Chondrocyte (in vitro differentiated cells): ENCODE results near the gene AASDH. TPM values are rescaled to one million over a fixed set of nuclear protein-coding genes. Genes with fewer than 3 reads are reported as not detected.
"Not testable (repeated sequence)": the region's sequence is repeated elsewhere in the genome, so short reads cannot be mapped to it uniquely, and the experiment has no call there.

Experiments
- DNase-seq: peaks from one replicate; pipeline ENCODE4 v3.0.0; 2021; ENCODE audit warnings: mixed read lengths, low spot score
- H3K27ac Mint-ChIP-seq: one replicate; pipeline ENCODE4 v1.8.0; 2021; ENCODE audit warnings: mild to moderate bottlenecking, moderate library complexity, mixed read lengths; ENCODE audit not compliant: unreplicated experiment
- H3K27me3 Mint-ChIP-seq: 2 replicates; pipeline ENCODE4 v1.8.0; 2021; ENCODE audit warnings: low read depth, mixed read lengths
- H3K36me3 Mint-ChIP-seq: 2 replicates; pipeline ENCODE4 v1.8.0; 2021; ENCODE audit warnings: low read depth, mixed read lengths
- H3K4me1 Mint-ChIP-seq: 2 replicates; pipeline ENCODE4 v1.8.0; 2021; ENCODE audit warnings: low read depth, mild to moderate bottlenecking, mixed read lengths
- H3K4me3 Mint-ChIP-seq: one replicate; pipeline ENCODE4 v1.8.0; 2021; ENCODE audit warnings: mild to moderate bottlenecking, moderate library complexity, mixed read lengths; ENCODE audit not compliant: unreplicated experiment
- H3K9me3 Mint-ChIP-seq: 2 replicates; pipeline ENCODE4 v1.8.0; 2021; ENCODE audit warnings: low read depth, mixed read lengths
- total RNA-seq: library from RNA; stranded (reverse); gene quantifications from 3 replicates; pipeline ENCODE4 v1.2.1, GENCODE V29; 2021
- TF ChIP-seq, protein P1 (sequence below): fragments of 200-600 bp; sonication (generic); IDR thresholded peaks from 2 replicates; pipeline ENCODE4 v1.5.0; 2021; ENCODE audit warnings: antibody characterized with exemption, mild to moderate bottlenecking, moderate library complexity

Gene AASDH
- total RNA-seq, 1 donor from 2014 or later, result 7.9 TPM

DNA sequence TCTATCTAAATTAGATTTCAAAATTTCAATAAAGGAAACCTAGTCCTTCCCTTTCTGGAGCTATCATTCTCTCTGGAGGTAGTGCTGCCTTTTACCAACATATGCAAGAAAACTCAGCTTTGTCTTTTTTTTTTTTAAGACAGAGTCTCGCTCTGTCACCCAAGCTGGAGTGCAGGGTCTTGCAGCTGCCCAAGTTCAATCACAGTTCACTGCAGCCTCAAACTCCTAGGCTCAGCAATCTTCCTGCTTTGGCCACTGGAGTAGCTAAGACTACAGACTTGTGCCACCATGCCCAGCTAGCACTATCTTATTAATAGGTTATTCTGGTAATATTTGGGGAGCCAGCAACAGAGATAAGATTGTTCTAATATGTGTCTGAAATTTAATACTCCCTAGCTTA, 12.3 kb downstream of the AASDH start:
- no peak for DNase-seq
- Mint-ChIP-seq H3K27me3 (no peaks in the 10 kb centered on the region), H3K36me3 (peaks cover 6% of the 10 kb centered on the region), H3K4me1 (no peaks in the 10 kb centered on the region), H3K27ac (no peak overlapping the region), H3K9me3 (no peaks in the 10 kb centered on the region), H3K4me3 (no peak overlapping the region)
- TF ChIP-seq, protein P1, sequence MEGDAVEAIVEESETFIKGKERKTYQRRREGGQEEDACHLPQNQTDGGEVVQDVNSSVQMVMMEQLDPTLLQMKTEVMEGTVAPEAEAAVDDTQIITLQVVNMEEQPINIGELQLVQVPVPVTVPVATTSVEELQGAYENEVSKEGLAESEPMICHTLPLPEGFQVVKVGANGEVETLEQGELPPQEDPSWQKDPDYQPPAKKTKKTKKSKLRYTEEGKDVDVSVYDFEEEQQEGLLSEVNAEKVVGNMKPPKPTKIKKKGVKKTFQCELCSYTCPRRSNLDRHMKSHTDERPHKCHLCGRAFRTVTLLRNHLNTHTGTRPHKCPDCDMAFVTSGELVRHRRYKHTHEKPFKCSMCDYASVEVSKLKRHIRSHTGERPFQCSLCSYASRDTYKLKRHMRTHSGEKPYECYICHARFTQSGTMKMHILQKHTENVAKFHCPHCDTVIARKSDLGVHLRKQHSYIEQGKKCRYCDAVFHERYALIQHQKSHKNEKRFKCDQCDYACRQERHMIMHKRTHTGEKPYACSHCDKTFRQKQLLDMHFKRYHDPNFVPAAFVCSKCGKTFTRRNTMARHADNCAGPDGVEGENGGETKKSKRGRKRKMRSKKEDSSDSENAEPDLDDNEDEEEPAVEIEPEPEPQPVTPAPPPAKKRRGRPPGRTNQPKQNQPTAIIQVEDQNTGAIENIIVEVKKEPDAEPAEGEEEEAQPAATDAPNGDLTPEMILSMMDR, result no peak

DNA sequence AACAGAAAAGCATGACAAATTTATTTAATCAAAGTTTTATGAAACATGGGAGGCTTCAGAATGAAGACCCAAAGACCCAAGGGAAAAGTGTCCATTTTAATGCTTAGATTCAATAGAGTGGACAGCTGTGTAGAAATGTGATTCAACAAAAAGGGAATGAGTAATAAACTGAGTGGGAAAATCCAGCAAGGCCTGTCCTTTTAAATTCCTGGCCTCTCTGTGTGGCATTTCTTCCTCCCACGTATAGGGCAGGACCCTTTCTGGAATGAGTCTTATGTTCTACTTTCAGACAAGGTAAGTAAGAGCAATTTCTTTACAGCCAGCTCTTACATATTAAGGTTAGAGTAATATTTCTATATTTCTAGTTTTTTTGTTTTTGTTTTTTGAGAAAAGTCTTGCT, 14.5 kb downstream of the AASDH start:
- DNase-seq, result no peak
- H3K36me3 Mint-ChIP-seq, result peaks cover 13% of the 10 kb centered on the region
- H3K27ac Mint-ChIP-seq, result no peak overlapping the region

DNA sequence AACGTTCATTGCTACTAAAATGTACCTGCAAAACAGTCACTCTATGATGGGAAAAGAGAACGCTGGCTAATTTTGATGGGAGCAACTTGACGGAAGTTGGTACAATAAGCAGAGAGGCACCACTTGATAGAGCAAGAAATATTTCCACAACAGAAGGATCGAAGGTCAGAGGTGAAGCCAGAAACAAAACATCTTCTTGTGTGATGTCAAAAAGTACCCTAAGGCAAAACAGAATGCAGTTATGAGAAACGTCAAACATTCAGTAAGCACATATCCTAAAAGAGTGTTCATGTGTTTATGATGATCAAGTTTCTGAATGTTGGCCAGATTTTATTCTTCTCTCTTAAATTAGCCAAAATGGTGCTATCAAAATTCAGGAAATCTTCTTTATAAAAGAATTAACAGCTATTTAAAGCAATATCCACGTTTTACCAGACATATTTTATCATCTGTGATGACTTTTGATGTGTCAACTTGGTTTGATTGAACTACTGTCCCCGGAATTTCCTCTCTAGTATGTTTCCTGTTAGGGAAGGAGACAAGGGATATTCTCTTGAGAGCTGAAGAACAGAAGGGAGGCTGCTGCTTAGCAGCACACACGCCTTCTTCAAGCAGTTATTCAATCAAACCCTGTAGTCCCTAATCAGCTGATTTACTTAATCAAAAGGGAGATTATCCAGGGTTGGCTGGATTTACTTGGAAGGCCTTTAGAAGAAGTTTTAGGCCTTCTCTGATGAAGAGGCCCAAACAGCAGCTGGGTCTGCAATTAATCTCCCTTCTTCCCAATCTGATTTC, 15.7 kb downstream of the AASDH start:
- no peak for DNase-seq
- peak overlapping the region; percentile 50 for H3K27ac Mint-ChIP-seq
- H3K4me3 Mint-ChIP-seq, result no peak overlapping the region
- TF ChIP-seq, protein P1, result no peak
- H3K9me3 Mint-ChIP-seq, result no peaks in the 10 kb centered on the region
- H3K36me3 Mint-ChIP-seq, result peaks cover 10% of the 10 kb centered on the region
- no peaks in the 10 kb centered on the region for H3K4me1 Mint-ChIP-seq
- no peaks in the 10 kb centered on the region for H3K27me3 Mint-ChIP-seq

More for the DNA sequence above, 14.5 kb downstream of the AASDH start:
- Mint-ChIP-seq H3K27me3 (no peaks in the 10 kb centered on the region), H3K4me1 (no peaks in the 10 kb centered on the region), H3K4me3 (no peak overlapping the region), H3K9me3 (no peaks in the 10 kb centered on the region)
- TF ChIP-seq, protein P1, result no peak

DNA sequence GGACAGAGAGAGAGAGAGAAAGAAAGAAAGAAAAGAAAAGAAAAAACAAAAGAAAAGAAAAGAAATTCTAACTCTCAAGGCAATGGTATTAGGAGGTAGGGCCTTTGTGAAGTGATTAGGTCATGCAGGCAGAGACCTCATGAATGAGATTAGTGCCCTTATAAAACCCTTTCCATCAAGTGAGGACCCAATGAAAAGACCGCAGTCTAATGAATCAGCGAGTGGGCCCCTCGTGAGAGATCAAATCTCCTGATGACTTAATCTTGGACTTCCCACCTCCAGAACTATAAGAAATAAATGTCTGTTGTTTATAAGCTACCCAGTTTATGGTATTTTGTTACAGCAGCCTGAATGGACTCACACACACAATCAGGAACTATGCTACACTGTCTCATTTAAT, 16.9 kb downstream of the AASDH start:
- H3K9me3 Mint-ChIP-seq, result peaks cover 2% of the 10 kb centered on the region

DNA sequence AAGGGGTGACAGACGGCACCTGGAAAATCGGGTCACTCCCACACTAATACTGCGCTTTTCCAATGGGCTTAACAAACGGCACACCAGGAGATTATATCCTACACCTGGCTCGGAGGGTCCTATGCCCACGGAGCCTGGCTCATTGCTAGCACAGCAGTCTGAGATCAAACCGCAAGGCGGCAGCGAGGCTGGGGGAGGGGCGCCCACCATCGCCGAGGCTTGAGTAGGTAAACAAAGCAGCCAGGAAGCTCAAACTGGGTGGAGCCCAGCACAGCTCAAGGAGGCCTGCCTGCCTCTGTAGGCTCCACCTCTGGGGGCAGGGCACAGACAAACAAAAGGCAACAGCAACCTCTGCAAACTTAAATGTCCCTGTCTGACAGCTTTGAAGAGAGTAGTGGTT, 24.3 kb downstream of the AASDH start:
- not testable (repeated sequence) for H3K27me3 Mint-ChIP-seq, H3K9me3 Mint-ChIP-seq, H3K4me1 Mint-ChIP-seq, H3K4me3 Mint-ChIP-seq, DNase-seq, H3K27ac Mint-ChIP-seq
- H3K36me3 Mint-ChIP-seq, result peaks cover 15% of the 10 kb centered on the region

More for the DNA sequence above, 16.9 kb downstream of the AASDH start:
- Mint-ChIP-seq H3K27me3 (no peaks in the 10 kb centered on the region), H3K36me3 (peaks cover 11% of the 10 kb centered on the region), H3K4me3 (no peak overlapping the region), H3K27ac (no peak overlapping the region), H3K4me1 (no peaks in the 10 kb centered on the region)
- DNase-seq, result no peak
- TF ChIP-seq, protein P1, result no peak

DNA sequence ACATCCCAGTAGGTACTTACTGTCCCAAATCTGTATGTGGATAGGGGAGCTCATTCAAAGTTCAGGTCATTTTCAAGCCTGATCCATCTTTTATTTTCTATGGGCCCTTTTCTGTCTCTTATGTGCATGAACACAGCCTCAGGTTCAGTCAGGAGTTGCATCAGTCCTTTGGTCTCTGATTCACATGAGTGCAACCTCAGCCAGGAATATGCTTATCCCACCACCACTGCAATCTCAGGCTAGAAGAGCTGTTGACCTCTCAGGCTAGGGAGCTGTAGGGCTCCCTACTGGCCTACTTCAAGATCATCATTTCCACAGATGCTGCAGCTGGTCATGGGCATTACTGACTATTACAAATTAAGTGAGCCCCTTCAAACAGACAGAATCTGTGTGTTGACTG, 27.2 kb downstream of the AASDH start:
- Mint-ChIP-seq H3K4me1 (no peaks in the 10 kb centered on the region), H3K27ac (no peak overlapping the region), H3K4me3 (no peak overlapping the region), H3K27me3 (no peaks in the 10 kb centered on the region), H3K36me3 (peaks cover 14% of the 10 kb centered on the region), H3K9me3 (peaks cover 5% of the 10 kb centered on the region)
- no peak for DNase-seq
- TF ChIP-seq, protein P1, result no peak
